ENCODE data around the gene S100A16.

DNA sequence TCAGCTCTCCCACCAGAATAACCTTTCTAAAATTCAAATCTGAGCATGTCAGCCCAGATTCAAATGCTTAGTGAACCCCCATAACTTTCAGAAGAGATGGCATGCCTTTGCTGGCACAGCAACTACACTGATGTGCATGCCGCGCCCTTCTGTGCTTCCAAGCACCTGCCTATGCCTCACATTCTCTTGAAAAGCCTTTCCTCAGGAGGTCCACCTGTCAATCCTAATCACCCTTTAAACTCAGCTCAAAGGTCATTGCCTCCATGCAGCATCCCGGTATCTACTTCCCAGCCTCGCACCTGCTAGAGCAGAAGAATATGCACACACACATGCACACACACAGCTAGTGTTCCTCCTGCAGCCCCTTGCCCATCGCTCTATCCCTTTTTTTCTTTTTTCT lies 42.1 kb downstream of the S100A16 start:
- TF ChIP-seq, protein P1, sequence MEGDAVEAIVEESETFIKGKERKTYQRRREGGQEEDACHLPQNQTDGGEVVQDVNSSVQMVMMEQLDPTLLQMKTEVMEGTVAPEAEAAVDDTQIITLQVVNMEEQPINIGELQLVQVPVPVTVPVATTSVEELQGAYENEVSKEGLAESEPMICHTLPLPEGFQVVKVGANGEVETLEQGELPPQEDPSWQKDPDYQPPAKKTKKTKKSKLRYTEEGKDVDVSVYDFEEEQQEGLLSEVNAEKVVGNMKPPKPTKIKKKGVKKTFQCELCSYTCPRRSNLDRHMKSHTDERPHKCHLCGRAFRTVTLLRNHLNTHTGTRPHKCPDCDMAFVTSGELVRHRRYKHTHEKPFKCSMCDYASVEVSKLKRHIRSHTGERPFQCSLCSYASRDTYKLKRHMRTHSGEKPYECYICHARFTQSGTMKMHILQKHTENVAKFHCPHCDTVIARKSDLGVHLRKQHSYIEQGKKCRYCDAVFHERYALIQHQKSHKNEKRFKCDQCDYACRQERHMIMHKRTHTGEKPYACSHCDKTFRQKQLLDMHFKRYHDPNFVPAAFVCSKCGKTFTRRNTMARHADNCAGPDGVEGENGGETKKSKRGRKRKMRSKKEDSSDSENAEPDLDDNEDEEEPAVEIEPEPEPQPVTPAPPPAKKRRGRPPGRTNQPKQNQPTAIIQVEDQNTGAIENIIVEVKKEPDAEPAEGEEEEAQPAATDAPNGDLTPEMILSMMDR (optimal IDR thresholded peaks at IDR 0.05 in 1 of 3, IDR thresholded peaks at IDR 0.05 in 1 of 3, conservative IDR thresholded peaks at IDR 0.05 in 1 of 3; ENCODE audit: extremely low read depth in 1 of 3, insufficient read depth in 2 of 3, low read length in 3 of 3) = no peak
- no peak for TF ChIP-seq EZH2 (IDR thresholded peaks at IDR 0.05; ENCODE audit: low read length)

Measured in keratinocyte (primary cell).